Measurements from ENCODE around the gene ERBB4. TPM values are rescaled to one million over a fixed set of nuclear protein-coding genes. Genes with fewer than 3 reads are reported as not detected.
"Not testable (repeated sequence)": the region's sequence is repeated elsewhere in the genome, so short reads cannot be mapped to it uniquely, and the experiment has no call there.

The ERBB4 gene
- polyA plus RNA-seq, 1 of the 3 experiments (the other 2 are of a cell fraction), result 0.05 TPM

GRCh38 chr2:211599146-211599545 is 939.5 kb downstream of the ERBB4 start (continued):
- TF ChIP-seq FOSL2 (IDR thresholded peaks at IDR 0.05; ENCODE audit: borderline replicate concordance, low read depth) (no peak), CTCF (IDR thresholded peaks at IDR 0.05) (no peak), RCOR1 (IDR thresholded peaks at IDR 0.05; ENCODE audit: low read length) (no peak)

GRCh38 chr2:211598238-211598637 is 940.4 kb downstream of the ERBB4 start:
- WGBS (ENCODE audit: low lambda C conversion rate), result 2% methylated on average over 2 of the region's 2 CpGs
- Histone ChIP-seq H3K4me3 (ENCODE audit: low read depth in 2 of 2, low read length in 1 of 2) (no peak overlapping the region), H3K27ac (ENCODE audit: low read depth in 2 of 2, low read length in 1 of 2) (peak overlapping the region in 1 of 2 experiments; percentile 28; a peak in 1 of 4 replicates), H3K27me3 (ENCODE audit: insufficient read depth) (no peaks in the 10 kb centered on the region), H3K4me1 (ENCODE audit: control insufficient read depth in 1 of 2, insufficient read depth in 2 of 2, low read depth in 1 of 2, low read length in 1 of 2) (no peaks in the 10 kb centered on the region; a peak in 1 of 4 replicates), H2AFZ (ENCODE audit: low read depth) (no peak overlapping the region), H4K20me1 (ENCODE audit: insufficient read depth) (no peaks in the 10 kb centered on the region), H3K9me3 (no peaks in the 10 kb centered on the region), H3K9me2 (no peaks in the 10 kb centered on the region), H3K36me3 (replicated peaks in 1 of 2; ENCODE audit: control insufficient read depth in 1 of 2, insufficient read depth in 2 of 2, low read length in 1 of 2) (no peaks in the 10 kb centered on the region), H3K9ac (no peak overlapping the region), H3K4me2 (no peak overlapping the region), H3F3A (replicated peaks; ENCODE audit: insufficient read depth) (no peaks in the 10 kb centered on the region), H3K79me2 (ENCODE audit: insufficient read depth) (no peaks in the 10 kb centered on the region)
- ChIA-PET CTCF (interaction anchor here (0.8 kb wide), 1 partner anchor 143 kb away, joined by 3 read pairs; no protein-coding TSS in a partner anchor), POLR2A (no interaction called here)
- DNase-seq, result no peak
- no peak for TF ChIP-seq USF2 (IDR thresholded peaks at IDR 0.05; ENCODE audit: borderline replicate concordance, low read depth, low read length)
- TF ChIP-seq JUND (IDR thresholded peaks at IDR 0.05), result peak; percentile 30; the same call in 1 of the 2 replicates
- no peak for TF ChIP-seq TAF1 (IDR thresholded peaks at IDR 0.05; ENCODE audit: borderline replicate concordance, low read depth, low read length)
- TF ChIP-seq RAD21 (IDR thresholded peaks at IDR 0.05; ENCODE audit: low read length), result no peak
- peak; percentile 88 for TF ChIP-seq TCF12 (IDR thresholded peaks at IDR 0.05)
- peak; percentile 80 for TF ChIP-seq PBX3 (IDR thresholded peaks at IDR 0.05)
- TF ChIP-seq NFIC (IDR thresholded peaks at IDR 0.05; ENCODE audit: borderline replicate concordance), result peak; percentile 23; the same call in 1 of the 2 replicates
- no peak for TF ChIP-seq ZBTB33 (IDR thresholded peaks at IDR 0.05; ENCODE audit: borderline replicate concordance, low read depth)
- 0 out of 2 replicates have a peak, but pooled peaks have one; percentile 30 for TF ChIP-seq FOSL2 (IDR thresholded peaks at IDR 0.05; ENCODE audit: borderline replicate concordance, low read depth)
- TF ChIP-seq FOXJ3 (CRISPR knock-in tag; IDR thresholded peaks at IDR 0.05), result no peak
- TF ChIP-seq EP300 (IDR thresholded peaks at IDR 0.05; ENCODE audit: borderline replicate concordance in 1 of 2, low read depth in 1 of 2, low read length in 1 of 2), result no peak
- TF ChIP-seq NRF1 (IDR thresholded peaks at IDR 0.05; ENCODE audit: low read depth, low read length), result no peak
- no peak for TF ChIP-seq MEF2A (IDR thresholded peaks at IDR 0.05; ENCODE audit: borderline replicate concordance, low read depth)
- no peak for TF ChIP-seq CTCF (IDR thresholded peaks at IDR 0.05)
- TF ChIP-seq SIN3A (IDR thresholded peaks at IDR 0.05; ENCODE audit: borderline replicate concordance, low read depth, low read length), result no peak
- TF ChIP-seq IRF3 (IDR thresholded peaks at IDR 0.05; ENCODE audit: low read depth, low read length), result no peak

GRCh38 chr2:211592006-211592405 is 946.6 kb downstream of the ERBB4 start:
- H3K79me2 ChIP-seq (ENCODE audit: insufficient read depth); H3K9me3 ChIP-seq; POLR2A ChIA-PET; H3K27me3 ChIP-seq (ENCODE audit: insufficient read depth); H2AFZ ChIP-seq (ENCODE audit: low read depth); H3K36me3 ChIP-seq (replicated peaks in 1 of 2; ENCODE audit: control insufficient read depth in 1 of 2, insufficient read depth in 2 of 2, low read length in 1 of 2); H3K4me3 ChIP-seq (ENCODE audit: low read depth in 2 of 2, low read length in 1 of 2); H3K4me1 ChIP-seq (ENCODE audit: control insufficient read depth in 1 of 2, insufficient read depth in 2 of 2, low read depth in 1 of 2, low read length in 1 of 2); H3K4me2 ChIP-seq; H4K20me1 ChIP-seq (ENCODE audit: insufficient read depth); H3K9me2 ChIP-seq; DNase-seq; H3F3A ChIP-seq (replicated peaks; ENCODE audit: insufficient read depth); H3K9ac ChIP-seq; H3K27ac ChIP-seq (ENCODE audit: low read depth in 2 of 2, low read length in 1 of 2): not testable (repeated sequence)
- WGBS (ENCODE audit: low lambda C conversion rate), result 80% methylated on average over 11 of the region's 12 CpGs
- CTCF ChIA-PET, result interaction anchor here (1.2 to 1.5 kb wide), 2 partner anchors 10 to 16 kb away, joined by 3 to 4 read pairs; no protein-coding TSS in a partner anchor

All from SK-N-SH (cell line).